ENCODE data around the gene JHY. TPM values are rescaled to one million over a fixed set of nuclear protein-coding genes. Genes with fewer than 3 reads are reported as not detected.

The JHY gene
- total RNA-seq: 15.5 TPM

DNA sequence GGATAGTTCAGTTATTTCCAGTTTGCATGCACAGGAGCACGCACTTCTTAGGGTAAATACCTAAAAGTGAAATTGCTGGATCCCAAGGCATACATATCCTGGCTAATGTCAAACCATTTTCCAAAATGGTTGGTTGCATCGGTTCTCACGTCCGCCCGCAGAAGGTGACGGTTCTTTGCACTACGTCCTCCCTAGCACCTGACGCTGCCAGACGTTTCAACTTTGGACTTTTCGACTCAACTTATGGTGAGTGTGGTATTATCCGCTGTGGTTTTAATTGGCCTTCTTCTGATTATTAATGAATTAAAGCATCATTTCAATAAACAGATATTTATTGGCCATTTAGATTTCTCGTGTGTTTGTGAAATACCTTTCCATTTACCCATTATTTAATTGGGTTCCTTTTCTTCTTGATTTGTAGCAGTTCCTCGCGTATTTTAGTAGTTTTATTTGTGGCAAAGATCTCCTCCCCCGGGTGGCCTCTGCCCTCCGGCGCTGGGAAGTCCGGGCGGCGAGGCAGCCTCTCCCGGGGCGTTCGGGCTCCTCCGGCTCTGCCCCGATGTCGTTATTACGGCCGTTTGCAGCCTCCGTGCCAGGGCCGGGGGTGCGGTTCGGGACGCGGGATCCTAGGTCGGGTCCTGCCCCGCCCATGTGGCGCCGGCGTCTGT, at the start of gene JHY:
Gene JHY (plus strand): TSS at position 571 of the 668 bp plus-strand sequence. CDS start 3,091 bp downstream, outside the sequence.

GRCh38 chr11:122981388-122982264, 99.1 kb downstream of the JHY start, which contains the start of gene BSX:
BSX (minus strand) TSS chr11:122981834; CDS start chr11:122981671, 163 bp downstream.

Small RNA genes lying within 50 kb of the gene (small RNA-seq; reads per million reads assigned to genes)
- gene RNU4-23P: not detected

Other genes with a start within 250 kb of the JHY start
- gene UBASH3B, start 227.0 kb upstream of the JHY start, total RNA-seq: 27.9 TPM
- 0.46 TPM for gene CRTAM, start 44.3 kb upstream of the JHY start, total RNA-seq
- 0.69 TPM for gene BSX, start 99.1 kb downstream of the JHY start, total RNA-seq
- 4,037 TPM for gene HSPA8, start 179.4 kb downstream of the JHY start, total RNA-seq

Data from diencephalon (tissue), 1 donor.